Stimulated activated CD4-positive, alpha-beta T cell treated with anti-CD3 and anti-CD28 coated beads, Interleukin-1b, Interleukin-23, amount 100 ng/mL, for 1 hour (primary cell): ENCODE measurements around the gene PODNL1.

ENCODE experiments used
- DNase-seq, 2 donors: peaks; one replicate each; pipeline ENCODE4 v3.0.0-alpha.2; 2020; ENCODE audit warnings: low read depth in 2 of 2

PODNL1 gene, protein sequence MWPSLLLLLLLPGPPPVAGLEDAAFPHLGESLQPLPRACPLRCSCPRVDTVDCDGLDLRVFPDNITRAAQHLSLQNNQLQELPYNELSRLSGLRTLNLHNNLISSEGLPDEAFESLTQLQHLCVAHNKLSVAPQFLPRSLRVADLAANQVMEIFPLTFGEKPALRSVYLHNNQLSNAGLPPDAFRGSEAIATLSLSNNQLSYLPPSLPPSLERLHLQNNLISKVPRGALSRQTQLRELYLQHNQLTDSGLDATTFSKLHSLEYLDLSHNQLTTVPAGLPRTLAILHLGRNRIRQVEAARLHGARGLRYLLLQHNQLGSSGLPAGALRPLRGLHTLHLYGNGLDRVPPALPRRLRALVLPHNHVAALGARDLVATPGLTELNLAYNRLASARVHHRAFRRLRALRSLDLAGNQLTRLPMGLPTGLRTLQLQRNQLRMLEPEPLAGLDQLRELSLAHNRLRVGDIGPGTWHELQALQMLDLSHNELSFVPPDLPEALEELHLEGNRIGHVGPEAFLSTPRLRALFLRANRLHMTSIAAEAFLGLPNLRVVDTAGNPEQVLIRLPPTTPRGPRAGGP

GRCh38 chr19:13938301-13939064 is at the start of gene PODNL1:
TSS of gene PODNL1 (minus strand) at chr19:13938417. CDS start at chr19:13938181, 236 bp downstream.
- no peak for DNase-seq

GRCh38 chr19:13987101-13987890 is 49.1 kb upstream of the PODNL1 start:
- no peak for DNase-seq

DNA sequence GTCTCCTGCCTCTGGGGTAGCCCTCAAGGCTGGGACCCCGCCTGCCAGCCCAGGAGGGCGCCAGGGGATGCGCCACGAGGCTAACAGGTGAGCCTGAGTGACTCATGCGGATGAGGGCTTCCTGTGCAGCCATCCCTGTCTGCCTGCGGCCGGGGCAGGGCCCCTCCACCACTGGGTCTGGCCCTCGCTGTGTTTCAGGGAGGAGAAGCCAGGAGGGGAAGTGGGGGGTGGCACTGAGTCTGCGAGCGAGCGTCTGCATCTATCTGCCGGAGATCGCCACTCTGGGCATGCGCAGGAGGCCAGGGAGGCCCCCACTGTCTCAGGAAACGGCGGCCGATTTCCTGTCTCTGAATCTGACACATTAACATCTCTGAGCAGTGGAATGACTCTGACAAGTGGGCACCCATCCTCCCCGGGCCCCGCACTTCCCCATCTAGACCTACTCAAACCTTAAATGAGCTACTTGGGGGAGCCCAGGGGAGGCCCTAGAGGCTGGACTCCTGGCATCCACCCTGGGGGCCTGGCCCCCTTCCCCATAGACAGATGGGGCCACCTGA is 48.2 kb upstream of the PODNL1 start:
- DNase-seq: peak; percentile 94 to 98

DNA sequence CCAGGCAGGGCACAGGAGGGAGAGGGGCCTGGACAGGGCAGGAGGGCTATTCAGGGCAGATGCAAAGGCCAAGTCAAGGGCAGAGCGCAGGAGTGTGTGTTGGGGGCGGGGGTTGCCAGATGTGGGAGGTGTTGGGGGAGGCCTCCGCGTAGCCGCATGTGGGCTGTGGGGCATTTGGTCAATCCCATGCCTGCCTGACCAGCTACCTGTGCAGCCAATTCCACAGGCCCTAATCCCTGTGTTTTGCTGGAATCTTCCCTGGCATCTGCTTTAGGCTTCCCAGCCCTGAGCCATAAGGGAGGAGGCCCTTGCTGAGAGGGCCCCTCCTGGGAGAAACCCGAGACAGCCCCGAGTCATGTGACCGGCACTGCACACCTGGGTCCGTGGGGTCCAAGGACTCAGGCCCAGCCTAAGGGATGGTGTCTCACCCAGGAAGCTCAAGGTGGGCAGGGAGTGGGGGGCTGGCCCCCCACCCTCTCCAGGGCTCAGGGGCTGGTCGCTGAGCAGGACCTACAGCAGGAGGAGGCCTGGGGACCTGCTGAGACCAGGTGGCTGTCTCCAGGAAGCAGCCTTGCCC is 47.6 kb upstream of the PODNL1 start:
- no peak for DNase-seq

DNA sequence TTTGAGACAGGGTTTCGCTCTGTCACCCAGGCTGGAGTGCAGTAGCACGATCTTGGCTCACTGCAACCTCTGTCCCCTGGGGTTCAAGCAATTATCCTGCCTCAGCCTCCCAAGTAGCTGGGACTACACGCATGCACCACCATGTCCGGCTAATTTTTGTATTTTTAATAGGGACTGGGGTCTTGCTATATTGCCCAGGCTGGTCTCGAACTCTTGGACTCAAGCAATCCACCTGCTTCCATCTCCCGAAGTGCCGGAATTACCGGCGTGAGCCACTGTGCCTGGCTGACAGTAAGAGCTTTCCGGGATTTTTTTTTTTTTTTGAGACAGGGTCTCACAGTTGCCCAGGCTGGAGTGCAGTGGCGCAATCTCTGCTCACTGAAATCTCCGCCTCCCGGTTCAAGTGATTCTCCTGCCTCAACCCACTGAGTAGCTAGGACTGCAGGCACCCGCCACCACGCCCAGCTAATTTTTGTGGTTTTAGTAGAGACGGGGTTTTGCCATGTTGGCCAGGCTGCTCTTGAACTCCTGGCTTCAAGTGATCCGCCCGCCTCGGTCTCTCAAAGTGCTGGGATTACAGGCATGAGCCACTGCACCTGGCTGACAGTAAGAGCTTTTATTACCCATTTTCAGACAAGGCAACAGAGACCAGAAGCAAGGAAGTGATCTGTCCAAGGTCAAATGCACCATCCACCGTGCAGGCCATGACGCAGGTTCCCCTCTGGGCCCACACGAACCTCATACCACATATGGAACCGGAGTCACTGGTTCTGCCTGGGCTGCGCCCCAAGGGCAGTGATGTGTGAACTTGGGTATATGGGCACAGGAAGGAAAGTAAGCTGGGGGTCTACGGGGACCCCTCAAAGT is 46.9 kb upstream of the PODNL1 start:
- DNase-seq: no peak

DNA sequence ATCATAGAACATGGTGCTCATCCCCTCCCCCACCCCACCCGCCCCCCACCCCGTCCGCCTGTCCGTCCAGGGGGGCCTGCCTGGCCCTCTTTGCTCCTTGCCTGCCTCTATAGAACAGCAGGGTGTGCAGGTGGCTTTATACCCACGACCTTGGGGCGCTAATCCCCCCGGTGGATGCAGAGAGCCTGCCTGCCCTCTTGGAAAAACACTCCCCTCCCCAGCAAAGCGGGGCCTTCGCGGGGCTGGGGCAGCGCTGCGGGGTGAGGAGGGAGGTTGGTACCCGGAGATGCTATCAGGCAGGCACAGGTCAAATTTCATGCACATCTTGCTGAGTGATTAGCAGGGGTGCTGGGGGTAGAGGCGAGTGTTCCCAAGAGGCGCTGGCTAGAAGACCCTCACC is 46.0 kb upstream of the PODNL1 start:
- DNase-seq: no peak

DNA sequence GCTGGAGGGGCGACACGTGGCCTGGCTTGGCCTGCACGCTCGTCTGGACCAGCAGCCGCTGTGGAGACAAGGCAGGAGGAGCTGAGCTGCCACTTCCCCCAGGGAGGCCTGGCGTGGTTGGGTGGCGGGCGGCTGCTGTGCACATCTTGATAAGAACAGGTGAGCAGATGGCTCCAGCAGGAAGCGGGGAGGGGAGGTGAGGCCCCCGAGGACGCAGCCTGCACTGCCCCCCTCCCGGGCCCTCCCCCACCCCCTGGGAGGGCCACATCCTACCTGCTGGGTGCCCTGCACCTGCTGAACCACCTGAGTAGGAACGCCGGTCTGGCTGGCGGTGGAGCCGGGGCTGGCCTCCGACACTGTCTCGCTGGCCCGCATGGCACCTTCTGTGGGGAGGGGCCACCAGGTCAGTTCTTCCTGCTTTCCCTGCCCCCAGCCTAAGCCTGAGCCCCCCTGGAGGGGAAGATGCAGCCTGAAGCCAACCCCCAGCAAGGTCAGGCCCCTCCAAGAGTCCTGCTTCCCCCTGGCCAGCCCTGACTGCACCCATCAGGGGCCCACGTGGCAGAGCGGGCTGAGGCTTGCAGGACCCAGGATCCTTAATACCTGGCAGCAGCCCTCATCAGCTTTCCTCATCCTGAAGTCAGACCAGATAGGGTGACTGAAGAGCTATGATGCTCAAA is 45.1 kb upstream of the PODNL1 start:
- no peak for DNase-seq

DNA sequence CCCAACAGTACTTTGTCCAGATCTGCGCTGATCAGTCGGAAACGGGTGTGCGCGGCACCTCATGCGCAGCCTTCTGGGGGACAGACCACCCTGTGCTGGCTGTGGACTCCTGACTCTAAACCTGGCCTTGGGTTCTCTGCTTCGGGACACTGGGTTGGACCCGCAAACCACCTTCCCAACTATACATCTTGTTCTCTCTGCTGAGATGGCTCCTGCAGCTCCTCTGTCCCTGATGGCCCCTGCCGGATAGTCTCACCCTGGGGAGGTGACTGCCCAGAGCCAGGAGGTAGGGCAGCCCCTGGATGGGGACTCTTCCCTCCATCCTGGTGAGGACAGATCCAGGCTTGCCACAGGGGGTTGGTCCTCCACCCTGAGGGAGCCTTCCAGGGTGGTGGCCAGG is 44.6 kb upstream of the PODNL1 start:
- DNase-seq: no peak

GRCh38 chr19:13981988-13982501 is 43.8 kb upstream of the PODNL1 start:
- no peak for DNase-seq

DNA sequence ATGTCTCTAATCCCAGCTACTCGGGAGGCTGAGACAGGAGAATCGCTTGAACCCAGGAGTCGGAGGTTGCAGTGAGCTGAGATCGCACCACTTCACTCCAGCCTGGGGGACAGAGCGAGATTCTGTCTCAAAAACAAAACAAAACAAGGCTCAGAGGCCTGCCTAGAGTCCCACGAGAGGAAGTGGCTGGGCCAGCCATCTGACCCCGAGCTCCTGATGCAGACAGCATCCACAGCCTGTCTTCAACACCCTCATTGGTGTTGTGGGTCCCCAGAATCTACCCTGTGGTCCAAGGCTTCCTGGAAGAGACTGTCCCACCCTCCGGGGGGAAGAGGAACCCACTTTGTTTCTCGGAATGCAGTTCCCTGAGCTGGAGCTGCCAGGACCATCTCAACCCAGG is 43.2 kb upstream of the PODNL1 start:
- no peak for DNase-seq

- no peak for DNase-seq
Observed at GRCh38 chr19:13981021-13981420, 42.8 kb upstream of the PODNL1 start.

DNA sequence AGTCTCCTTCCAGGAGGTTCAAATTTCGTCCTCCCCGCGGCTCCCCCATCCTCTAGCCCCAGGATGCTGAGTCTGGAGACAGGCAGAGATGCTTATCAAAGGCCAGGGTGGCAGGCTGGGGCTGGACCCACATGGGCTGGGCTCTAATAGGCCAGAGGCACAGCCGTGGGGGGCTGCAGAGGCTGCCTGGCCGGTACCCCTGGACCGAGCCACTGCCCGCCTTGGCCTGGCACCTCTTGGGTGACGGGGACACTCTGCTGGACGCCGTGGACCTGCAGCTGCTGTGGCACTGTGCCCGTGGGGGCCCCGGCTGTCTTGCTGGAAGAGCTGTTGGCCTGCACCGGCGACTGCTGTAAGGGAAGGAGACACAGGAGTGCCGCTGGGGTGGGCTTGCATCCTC is 42.1 kb upstream of the PODNL1 start:
- no peak for DNase-seq

DNA sequence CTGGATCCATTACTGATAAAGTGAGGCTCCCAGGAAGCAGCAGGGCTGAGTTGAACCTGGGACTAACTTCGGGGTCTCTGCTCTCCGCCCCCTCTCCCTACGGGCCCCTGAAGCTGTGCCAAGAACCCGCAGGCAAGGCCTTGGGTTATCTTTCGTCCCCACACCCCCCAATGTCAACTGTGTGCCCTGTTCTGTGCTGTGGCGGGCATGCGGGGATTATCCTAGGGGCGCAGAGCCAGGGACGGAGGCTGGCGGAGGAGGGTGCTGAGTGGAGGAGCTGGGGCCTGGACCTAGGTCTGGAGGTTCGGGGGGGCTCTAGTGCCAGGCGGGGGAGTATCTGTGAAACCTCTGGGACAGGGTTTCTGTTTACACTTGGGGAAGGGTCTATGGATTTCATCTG is 41.5 kb upstream of the PODNL1 start:
- DNase-seq: no peak

GRCh38 chr19:13979244-13979615 is 41.0 kb upstream of the PODNL1 start:
- no peak for DNase-seq

DNA sequence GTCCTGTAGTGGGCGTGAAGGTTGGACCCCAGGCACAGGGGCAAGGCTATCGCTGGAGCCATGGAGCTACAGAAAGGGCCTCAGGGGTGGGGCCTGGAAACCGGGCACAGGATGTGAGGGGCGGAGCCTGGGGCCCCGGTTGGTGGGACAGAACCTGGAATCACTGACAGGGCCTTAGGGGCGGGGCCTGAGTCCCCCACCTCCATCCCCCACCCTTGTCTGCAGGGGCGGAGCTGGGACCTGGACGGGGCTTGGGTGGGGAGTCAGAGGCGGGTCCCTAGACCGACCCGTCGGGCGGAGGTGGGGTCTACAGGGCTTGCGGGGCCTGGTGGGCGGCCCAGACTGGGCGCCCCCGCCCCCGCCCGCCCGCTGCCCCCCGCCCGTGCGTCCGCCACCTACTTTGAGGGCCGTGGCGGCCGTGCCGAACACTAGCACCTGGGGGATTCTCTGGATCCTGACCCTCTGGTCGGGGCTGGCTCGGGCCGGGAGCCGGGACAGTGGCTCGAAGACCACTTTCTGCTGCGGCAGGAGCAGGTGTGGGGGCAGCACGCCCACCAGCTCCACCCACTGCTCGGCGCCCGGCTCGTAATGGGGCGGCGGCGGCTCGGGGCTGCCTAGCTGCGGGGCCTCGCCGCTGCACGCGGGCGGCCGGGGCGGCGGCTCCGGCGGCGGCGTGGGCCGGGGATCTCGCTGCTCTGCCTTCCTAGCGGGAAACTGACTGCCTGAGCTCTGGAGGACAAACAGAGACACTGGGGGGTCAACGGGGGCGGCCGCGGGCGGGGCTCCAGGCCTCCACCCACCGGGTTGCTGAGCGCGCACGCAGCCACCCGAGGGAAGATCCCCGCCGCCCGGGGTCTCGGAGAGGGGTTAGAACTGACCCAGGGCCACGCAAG is 40.4 kb upstream of the PODNL1 start:
- no peak for DNase-seq

DNA sequence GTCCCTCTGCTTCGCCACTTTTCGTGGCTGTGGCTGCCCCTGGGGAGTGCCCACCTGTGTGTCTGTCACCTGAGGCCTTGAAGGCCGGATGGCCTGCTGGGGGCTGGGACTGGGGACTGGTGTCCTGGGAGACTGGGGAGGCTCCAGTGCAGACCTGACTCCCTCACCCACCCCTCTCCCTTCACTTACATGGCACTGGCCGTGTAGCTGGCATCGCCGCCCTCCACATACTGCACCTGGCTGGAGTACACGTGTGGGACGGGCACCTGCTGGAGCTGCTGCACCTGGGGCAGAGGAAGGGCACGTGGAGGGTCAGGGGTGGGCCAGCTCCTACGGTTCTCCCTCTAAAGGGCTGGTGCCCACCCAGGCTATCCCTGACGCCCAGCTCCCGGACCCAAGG is 39.6 kb upstream of the PODNL1 start:
- DNase-seq: no peak

- DNase-seq: no peak
Observed at GRCh38 chr19:13976446-13976845, 38.2 kb upstream of the PODNL1 start.

GRCh38 chr19:13975870-13976269 is 37.7 kb upstream of the PODNL1 start:
- DNase-seq: no peak

DNA sequence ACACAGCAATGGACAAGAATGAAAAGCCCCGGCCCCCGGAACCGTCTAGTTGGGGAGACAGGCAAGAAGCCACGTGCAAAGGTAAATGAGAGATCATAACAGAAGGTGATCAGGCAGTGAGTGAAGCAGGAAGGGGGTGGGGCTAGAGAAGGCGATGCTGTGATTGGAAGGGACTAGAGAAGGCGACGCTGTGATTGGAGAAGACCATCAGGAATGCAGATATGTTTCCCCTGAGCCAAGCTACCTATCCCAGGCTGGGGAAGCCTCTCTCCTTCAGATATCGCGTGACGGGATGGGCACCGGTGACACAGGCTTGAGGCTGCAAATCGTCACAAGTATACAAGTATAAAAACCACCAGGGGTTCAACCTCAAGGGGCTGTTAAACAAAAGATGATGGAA is 35.9 kb upstream of the PODNL1 start:
- DNase-seq: no peak
